Esophagus muscularis mucosa (tissue), 3 donors: Measurements from ENCODE around the gene NLGN3.

Experiments used
- POLR2A ChIP-seq: fragments of 450-650 bp; IDR thresholded peaks from one replicate; pipeline ENCODE4 v1.6.1; 2017; ENCODE audit warnings: antibody characterized with exemption, moderate library complexity, mild to moderate bottlenecking, low read depth
- TF ChIP-seq, protein P1 (sequence below), 3 experiments: fragments of 200-600 bp in 2 of 3; fragments of 450-650 bp in 1 of 3; sonication (generic) in 2 of 3; IDR thresholded peaks; one replicate each; pipeline ENCODE4 v1.5.1; 2017 to 2019; ENCODE audit warnings: antibody characterized with exemption in 3 of 3, mild to moderate bottlenecking in 2 of 3, moderate library complexity in 1 of 3

GRCh38 chrX:71182871-71183270, 38.2 kb downstream of the NLGN3 start:
- TF ChIP-seq, protein P1, sequence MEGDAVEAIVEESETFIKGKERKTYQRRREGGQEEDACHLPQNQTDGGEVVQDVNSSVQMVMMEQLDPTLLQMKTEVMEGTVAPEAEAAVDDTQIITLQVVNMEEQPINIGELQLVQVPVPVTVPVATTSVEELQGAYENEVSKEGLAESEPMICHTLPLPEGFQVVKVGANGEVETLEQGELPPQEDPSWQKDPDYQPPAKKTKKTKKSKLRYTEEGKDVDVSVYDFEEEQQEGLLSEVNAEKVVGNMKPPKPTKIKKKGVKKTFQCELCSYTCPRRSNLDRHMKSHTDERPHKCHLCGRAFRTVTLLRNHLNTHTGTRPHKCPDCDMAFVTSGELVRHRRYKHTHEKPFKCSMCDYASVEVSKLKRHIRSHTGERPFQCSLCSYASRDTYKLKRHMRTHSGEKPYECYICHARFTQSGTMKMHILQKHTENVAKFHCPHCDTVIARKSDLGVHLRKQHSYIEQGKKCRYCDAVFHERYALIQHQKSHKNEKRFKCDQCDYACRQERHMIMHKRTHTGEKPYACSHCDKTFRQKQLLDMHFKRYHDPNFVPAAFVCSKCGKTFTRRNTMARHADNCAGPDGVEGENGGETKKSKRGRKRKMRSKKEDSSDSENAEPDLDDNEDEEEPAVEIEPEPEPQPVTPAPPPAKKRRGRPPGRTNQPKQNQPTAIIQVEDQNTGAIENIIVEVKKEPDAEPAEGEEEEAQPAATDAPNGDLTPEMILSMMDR (IDR thresholded peaks at IDR 0.05): no peak
- TF ChIP-seq POLR2A: no peak
